ENCODE data around the gene SNRNP25.
A peak's percentile ranks its signal among the peaks of the same experiment; 100 is the strongest.

SNRNP25 gene

DNA sequence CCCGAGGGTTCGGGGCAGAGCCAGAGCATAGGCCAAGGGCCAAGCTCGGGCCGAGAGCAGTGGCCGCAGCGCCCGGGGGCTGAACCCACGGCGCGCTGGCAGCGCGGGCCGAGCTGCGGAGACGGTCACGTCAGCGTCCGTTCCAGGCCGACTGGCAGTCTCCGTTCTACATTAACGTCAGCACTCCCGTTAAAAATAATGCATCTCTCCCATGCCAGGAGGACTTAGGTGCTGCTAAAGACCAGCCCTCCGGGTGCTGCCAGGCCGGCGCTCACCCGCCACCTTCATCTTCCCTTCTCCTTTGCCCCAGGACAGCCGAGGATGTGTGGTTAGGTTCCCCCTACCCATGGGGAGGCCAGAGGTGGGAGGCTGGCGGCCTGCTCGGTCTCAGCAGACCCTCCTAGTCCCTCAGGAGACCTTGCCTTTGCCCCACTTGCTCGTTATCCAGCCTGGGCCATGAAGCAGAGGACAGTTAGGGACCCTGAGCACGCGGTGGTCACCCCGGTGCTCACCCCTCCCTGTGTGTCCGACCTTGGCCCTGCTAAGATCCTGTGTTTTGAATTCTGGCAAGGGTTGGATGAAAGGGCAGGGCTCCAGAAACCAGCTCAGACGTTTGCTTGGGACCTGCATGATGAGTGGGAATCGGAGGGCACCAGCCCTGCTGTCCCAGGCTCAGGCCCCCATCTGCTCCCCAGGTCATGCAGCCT is 25.0 kb downstream of the SNRNP25 start:
- no peak for DNase-seq (ENCODE audit: low spot score)

DNA sequence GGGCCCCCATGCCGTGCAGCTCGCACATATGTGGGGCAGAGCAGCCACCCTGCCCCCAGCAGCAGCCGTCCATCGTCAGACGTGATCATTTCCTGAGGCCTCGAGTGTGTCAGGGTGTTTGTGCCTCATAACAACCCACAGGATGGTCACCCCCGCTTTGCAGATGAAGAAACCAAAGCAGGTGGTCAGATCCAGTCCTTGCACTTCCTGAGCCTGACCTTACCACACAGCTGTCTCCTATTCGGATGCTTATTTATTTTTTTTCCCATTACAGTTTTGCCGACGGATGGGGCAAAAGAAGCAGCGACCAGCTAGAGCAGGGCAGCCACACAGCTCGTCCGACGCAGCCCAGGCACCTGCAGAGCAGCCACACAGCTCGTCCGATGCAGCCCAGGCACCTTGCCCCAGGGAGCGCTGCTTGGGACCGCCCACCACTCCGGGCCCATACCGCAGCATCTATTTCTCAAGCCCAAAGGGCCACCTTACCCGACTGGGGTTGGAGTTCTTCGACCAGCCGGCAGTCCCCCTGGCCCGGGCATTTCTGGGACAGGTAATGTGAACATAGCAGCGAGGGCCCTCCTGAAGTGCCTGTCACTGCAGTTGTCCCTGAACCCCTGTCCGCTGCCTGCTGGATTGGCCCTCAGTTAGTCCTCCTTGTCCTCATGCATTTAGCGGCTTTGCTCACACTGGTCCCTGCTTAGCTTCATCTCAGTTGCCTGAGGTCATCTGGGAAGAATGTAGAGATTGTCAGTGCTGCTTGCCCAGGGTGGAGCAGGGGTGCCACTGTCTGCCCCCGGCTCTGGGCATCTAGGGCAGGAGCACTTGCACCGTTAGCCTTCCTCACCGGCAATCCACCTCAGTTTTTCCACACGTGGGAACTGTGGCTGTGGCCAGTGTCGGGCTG is 25.8 kb downstream of the SNRNP25 start:
- no peak for DNase-seq (ENCODE audit: low spot score)

DNA sequence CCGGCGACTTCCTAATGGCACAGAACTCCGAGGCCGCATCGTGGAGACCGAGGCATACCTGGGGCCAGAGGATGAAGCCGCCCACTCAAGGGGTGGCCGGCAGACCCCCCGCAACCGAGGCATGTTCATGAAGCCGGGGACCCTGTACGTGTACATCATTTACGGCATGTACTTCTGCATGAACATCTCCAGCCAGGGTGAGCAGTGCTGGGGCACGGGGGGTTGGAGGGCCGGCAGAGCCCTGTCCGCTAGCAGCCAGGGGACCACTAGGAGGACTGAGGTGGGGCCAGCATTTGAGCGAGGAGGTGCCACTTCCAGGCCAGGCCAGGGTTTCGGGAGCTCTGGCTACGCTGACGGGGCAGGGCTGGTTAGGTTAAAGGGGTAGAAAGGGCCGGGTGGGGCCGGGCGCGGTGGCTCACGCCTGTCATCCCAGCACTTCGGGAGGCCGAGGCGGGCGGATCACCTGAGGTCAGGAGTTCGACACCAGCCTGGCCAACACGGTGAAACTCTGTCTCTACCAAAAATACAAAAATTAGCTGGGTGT is 29.5 kb downstream of the SNRNP25 start:
- DNase-seq (ENCODE audit: low spot score): no peak

DNA sequence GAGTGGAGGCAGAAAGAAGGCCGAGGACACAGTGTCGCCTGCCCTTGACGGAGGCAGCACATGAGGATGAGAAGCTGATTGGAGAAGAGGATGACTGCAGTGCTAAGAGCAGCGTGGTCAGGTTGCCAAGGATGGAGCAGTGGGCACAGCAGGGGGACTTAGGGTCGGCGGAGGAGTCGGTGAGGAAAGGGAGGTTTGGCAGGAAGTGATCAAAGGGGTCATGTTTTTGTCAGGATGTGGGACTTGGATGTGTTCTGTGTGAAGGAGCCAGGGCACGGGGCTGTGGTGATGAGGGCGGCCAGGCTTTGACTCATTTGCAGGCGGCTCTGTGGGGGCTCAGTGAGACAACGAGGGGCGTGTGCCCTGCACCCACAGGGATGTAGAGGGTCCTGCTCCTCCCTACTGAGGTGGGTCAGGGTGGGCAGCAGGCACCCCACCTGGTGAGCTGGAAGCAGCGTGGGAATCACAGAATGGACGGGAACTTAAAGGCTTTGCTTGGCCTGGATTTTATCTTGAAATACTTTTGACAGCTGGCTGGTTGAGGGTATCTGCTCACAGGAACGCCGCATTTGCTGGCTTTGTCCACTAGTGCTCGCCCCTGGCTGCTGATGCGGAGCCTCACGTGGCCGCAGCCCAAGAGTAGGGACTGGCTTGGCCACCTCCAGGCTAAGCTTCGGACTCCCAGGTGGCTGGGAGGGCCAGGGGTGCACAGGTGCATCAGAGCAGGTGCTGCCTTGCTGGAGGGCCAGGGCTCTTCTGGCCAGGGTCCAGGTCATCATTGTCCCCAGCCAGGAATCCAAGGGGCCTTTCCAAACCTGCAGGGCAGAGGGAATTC is 30.4 kb downstream of the SNRNP25 start:
- DNase-seq (ENCODE audit: low spot score): no peak

DNA sequence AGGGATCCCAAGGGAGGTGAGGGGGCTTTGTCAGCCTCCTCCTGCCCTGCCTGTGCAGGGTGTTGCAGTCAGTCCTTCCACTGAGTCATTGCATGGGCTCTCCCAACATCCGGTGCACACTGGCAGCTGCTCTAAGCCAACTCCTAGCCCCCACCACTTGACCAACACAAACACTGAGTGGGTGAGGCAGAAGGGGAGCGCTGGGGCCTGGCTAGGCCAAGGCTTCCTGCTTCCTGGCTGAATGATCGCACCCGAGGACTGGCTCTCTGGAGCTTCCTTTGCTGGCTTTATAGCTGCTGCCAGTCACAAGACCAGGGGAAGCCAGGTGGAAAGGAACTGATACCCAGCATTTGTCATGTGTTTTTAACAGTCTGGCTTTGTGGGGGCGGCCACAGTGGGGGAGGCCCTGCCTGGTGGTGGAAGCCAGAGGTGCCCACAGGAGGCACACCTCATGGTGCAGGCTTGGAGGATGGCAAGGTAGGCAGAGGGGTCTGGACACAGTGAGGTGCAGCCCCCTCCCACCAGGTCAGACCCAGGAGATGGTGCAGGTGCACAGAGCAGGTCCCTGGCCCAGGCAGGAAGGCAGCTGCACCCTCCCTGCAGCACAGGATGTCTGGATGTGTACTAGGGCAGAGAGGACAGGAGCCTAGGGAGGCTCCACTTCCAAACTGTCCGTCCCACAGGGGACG is 31.2 kb downstream of the SNRNP25 start:
- DNase-seq (ENCODE audit: low spot score): peak; percentile 58

DNA sequence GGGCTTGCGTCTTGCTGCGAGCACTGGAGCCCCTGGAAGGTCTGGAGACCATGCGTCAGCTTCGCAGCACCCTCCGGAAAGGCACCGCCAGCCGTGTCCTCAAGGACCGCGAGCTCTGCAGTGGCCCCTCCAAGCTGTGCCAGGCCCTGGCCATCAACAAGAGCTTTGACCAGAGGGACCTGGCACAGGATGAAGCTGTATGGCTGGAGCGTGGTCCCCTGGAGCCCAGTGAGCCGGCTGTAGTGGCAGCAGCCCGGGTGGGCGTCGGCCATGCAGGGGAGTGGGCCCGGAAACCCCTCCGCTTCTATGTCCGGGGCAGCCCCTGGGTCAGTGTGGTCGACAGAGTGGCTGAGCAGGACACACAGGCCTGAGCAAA is 31.8 kb downstream of the SNRNP25 start:
- no peak for DNase-seq (ENCODE audit: low spot score)

DNA sequence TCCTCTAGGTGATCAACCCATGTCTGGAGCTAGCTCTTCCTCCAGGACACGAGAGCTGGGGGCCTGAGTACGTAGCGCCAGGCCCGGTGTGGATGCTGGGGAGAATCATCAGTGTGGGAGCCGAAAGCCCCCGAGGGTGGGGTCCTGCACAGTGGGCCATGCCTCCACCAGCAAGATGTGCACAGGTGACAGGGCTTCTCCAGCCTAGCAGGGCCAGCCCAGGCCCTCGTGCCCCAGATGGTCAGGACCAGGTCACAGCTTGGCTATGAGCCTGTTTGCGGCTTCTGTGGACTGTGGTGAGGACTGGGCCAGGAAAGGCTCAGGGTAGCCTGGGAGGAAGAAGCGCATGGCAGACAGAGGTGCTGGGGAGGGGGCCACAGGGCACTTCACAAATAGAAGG is 32.2 kb downstream of the SNRNP25 start:
- DNase-seq (ENCODE audit: low spot score): no peak

DNA sequence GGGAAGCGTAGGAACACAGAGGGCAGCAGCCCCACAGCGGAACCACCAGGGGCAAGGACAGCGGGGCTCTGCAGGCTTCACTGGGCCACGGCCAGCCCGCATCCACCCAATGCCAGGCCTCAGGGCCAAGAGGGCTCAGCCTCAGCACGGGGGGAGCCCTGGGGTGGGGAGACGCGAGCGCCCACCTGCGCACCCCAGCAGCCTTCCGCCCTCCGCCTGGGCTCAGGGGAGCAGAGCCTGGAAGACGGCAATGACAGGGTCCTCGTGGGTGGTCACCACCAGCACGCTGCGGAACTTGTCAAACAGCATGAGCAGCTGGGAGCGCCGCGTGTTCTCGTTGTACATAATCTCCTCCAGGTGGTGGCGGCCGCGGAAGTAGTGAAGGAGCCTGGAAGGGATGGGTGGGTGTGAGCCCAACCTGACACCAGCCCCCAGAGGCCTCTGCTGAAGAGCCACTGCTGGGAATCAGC is 32.9 kb downstream of the SNRNP25 start:
- DNase-seq (ENCODE audit: low spot score): no peak

DNA sequence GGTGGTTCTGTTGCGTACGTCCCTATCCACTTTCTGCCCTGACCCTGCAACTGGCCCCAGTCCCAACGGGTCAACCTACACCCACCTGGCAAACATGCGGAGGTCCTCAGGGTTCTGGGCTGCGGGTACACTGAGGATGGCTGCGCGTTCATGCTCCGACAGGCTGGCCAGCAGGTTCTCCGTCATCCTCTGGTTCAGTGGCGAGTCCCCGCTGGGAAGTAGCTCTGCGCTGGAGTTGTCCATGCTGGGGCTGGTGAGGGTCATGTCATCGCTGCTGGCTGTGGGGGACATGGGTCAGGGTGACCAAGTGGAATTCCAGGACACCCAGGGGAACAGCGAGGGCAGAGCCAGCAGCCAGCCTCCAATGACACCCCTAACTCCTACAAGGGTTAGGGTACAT is 35.0 kb downstream of the SNRNP25 start:
- DNase-seq (ENCODE audit: low spot score): no peak

DNA sequence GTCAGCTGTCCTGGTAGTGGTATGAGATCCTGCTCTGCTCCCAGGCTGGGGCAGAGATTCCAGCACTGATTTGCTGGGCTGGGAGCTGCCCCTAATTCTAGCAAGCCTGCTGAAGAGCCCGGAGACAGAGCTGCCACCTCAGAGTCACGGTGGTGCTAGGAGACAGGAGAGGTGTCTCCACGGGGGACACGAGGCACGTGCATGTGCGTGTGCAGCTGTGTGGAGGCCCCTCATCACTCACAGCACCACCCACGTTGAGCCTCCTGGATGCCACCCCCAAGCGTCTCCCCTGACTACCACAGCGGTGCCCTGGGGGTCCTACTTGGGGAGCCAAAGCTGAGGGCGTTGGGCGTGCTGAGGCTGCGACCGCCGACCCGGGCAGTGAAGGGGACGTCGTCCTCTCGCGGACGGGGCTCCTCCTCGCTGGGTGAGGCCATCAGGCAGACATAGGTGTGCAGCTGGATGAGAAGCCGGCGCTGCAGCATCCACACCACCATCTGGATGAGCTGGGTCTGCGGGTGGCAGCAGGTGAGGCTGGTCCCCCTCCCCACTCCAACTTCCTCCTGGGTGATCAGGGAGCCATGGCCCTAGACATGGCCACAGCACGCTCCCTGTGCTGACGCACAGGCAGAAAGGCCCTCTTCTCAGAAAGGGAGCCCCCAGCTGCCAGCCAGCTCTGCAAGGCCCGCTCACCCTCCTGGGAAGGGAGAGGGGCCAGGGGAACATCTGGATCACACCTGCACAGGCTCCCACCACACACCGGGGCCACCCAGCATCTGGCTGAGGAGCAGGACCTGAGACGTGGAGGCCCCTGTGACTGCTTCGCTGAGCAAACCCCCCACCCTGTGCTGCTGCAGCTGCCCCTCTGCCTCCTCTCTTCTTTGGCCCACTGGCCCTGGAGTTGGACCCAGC is 36.0 kb downstream of the SNRNP25 start:
- no peak for DNase-seq (ENCODE audit: low spot score)

DNA sequence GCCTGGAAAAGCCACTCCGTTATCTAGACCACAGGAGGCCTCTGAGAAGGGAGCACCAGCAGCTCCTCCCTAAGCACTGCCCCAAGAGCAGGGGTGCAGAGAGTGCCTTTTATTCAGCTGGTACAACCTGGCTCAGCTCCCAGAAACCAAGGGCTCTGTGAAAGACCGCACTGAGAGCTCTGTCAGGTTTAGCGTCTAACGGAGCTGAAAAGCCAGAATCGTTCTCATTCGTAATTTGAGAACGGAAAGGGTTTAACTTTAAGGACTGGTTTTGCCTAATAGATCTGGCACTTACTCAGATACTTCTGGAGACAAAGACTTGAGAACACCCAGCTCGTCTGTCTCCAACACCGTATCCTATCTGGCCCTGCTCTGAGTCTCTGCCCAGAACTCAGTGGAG is 37.9 kb downstream of the SNRNP25 start:
- DNase-seq (ENCODE audit: low spot score): peak; percentile 87

DNA sequence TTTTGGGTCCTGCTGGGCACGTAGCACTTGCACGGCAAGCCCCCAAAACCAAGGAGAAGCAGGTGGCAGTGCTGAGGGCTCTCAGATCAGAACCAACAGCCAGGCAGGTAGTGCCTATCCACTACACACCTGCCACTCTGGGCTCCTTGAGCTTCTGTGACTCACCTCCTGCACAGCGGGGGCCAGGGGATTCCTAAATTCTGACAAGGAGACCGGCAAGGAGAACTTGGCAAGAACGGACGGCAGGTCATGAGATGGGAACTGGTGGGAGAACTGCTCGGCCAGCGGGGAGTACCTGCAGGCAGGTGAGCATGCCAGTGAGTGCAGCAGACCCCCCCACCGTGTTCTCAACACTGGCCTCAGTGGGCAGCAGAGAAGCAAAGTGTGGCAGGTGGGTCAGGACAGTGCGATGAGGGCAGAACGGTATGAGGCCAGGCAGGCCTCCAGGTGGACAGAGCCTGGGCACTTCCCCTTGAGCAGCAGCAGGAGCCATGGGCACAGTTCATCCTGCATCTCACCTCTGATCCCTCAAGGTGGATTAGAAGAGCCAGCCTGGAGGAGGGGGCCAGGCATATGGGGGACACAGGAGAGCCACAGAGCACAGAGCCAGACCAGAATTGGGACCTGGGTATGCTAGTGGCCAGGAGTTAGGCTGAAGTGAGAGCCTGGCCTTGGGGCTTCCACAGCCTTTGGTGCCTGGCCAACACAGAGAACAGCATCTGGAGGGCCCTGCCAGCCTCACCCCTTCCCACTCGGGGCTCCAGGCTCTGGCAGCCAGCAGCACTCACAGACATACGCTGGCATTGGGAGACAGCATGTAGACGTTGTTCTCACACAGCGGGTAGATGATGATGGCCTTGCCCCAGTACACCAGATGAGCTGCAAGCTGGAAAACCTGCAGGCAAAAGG is 39.1 kb downstream of the SNRNP25 start:
- no peak for DNase-seq (ENCODE audit: low spot score)

DNA sequence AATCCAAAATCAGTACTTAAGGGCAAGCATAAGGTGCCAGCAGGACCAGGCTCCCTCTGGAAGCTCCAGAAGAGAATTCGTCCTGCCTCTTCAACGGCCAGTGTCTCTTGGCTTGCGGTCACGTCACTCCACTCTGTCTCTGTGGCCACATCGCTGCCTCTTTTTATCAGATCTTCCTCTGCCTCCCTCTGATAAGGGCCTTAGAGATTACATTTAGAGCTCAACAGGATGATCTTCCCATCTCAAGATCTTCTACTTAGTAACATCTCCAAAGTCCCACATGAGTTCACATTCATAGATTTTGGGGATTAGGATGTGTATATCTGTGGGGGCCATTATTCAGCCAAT is 41.3 kb downstream of the SNRNP25 start:
- DNase-seq (ENCODE audit: low spot score): no peak

DNA sequence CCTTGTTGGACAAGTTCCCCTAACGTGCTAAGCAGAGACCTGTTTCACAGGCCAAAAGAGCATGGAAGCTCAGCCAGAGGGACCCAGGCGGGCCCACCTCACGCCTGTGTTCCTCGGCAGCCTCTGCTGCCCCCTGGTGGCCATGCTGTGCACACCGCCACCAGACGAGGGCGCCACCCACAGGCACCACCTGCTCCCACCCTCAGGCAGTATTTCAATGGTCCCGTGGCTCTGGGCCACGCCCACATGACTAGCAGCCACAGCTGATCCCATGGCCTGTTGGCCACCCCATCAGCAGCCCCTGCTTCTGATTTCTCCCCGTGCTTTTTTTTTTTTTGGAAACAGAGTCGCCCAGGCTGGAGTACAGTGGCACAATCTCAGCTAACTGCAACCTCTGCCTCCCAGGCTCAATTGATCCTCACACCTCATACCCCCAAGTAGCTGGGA is 43.3 kb downstream of the SNRNP25 start:
- peak; percentile 93 for DNase-seq (ENCODE audit: low spot score)

DNA sequence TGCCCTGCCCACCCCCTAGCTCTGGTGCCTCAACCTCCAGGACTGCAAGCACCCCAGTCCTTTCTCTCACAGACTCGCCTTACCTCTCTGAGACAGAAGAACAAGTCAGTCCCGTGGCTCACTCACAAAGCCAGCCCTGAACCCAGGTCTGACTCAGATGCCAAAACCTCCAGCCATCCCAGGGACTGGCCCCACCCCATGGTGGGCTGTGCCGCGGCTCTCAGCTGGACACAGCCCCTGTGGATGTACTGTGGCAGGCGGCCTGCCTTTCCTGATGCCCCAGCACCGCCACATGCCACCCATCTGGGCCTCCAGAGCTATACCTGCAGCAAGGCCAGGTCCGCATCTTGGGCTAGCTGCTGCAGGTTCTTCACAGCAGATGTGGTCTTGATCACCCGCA is 44.2 kb downstream of the SNRNP25 start:
- no peak for DNase-seq (ENCODE audit: low spot score)

DNA sequence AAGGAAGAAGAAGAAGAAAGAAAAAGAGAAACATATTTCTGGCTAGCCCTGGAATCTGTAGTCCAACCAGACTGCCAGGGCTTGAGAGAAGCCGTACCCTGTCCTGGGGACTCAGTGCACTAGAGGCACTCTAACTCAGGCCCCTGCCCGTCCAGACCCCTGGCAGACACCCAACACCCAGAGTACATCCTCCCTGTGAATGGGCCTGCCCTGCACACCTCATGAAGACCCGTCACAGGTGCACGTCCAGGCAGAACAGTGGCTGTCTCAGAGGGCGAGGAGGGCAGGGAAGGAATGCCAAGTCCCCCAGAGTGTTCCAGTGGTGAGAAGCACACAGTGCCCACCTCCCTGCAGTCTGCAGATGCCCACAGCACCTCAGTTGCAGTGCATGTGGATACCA is 47.4 kb downstream of the SNRNP25 start:
- DNase-seq (ENCODE audit: low spot score): no peak

DNA sequence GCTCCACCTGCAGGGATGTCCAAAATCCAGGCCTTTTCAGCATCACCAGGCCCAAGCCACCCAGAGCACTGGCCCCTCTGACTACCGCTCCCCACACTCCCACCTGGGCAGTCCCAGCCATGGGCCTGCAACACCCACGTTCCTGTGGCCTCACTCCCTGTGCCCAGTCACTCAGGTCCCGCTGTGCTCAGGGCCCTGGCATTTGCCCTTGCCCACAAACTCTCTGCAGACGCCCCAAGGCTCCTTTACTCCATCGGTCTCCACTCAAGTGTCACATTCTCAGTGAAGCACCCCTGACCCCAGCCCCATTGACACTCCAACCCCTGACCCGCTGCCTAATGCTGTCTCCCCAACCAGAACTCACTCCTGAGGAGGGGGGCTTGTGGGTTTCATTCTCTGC is 48.0 kb downstream of the SNRNP25 start:
- DNase-seq (ENCODE audit: low spot score): no peak

DNA sequence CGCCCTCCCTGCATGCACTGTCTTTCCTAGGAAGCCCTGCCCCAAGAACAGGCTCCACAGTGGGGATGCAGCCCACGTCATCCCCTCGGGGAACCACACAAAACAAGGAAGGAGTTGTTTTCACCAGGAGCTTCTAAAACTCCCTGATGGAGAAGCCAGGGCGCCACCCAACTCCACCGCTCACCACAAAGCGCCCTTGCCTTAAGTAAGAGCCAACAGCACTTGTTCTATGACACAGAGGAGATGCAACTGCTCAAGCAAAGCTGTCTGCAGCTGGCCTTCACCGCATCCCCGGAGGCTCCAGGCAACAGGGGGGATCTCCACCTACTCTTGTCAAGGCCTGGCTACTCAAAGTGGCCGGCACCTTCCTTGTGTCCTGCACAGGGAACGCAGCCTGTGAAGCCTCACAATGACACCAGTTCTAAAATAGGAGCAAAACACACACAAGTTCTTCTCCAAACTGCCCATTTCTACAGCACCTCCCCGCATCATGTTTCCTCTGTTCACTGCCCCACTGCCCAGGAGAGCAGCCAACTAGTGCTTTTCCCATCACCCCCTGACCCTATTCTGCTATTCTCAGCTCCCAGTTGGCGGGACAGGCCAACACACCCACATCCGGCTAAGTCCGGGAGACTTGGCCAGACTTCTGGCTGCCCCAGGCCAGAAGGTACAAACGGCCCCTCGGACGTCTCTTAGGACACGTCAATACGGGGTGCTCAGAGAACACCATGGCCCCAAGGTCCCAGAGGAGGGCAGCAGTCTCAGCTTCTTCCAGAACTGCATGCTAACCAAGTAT is 48.6 kb downstream of the SNRNP25 start:
- DNase-seq (ENCODE audit: low spot score): peak; percentile 75

DNA sequence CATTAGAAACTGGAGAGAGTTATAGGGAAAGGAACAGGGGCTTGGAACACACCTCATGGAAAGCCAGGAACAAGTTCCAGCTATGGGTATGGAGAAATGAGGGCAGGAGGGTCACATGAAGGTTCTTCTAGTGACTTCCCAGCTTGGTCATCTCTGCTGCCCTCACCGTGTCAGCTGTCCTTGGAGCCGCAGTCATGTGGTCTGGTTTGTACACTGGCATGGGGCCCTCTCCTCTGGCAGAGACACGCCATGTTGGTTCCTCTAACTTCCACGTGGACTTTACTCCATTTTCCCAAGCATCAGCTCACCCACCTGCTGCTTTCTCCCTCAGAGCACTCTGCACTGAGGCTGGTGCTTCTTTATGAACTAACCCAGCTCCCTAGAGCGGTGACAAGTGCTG is 50.7 kb downstream of the SNRNP25 start:
- no peak for DNase-seq (ENCODE audit: low spot score)

Measured in Ammon's horn (tissue), 1 donor.